GM21717 (cell line): ENCODE measurements around the gene PPFIA2.

ENCODE experiments used
- ATAC-seq: cut with Tn5 transposase; IDR thresholded peaks from one replicate; pipeline ENCODE4 v1.9.1; 2021; ENCODE audit warnings: mild to moderate bottlenecking, moderate library complexity; ENCODE audit not compliant: unreplicated experiment

The PPFIA2 gene

DNA sequence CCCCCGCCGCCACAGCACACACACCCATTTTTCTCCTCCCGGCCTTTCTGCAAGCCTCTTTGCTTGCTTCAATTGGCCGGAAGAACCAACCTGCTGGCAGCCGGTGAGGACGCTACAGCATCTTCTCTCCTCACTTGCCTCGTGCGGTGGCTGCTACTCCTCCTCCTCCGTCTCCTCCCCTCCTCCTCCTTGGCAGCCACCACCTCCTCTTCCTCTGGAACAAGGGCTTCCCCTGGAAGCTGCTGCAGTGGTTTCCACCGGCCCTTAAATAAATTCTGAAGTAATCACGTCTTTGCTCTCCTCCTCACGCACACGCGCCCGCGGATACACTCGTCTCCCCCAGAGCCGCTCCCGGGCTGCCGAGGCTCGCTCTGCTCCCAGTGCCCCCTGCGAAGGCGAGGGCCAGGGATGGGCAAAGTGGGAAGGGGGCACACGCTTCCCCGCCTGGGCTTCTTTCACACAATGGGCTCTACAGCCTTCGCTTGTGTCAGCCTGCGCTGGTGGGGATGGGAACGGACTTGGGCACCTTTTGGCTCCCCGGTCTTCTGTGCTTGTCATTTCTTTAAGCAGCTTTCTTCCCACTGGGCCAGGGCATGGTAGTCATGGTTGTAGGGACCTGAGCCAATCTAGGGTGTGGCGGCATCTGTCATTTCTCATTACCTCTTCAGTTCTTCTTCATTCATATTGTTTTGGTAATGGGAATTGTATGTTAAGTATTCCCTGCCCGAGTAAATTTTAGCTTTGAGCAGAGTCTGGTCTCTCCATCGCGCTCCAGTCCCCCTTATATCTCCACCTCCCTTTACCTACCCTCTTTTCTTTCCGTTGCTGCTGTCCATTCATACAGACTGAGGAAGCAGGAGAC, at the start of gene PPFIA2:
PPFIA2 (minus strand) TSS at position 161 of the 862 bp plus-strand sequence.
- ATAC-seq = no peak

DNA sequence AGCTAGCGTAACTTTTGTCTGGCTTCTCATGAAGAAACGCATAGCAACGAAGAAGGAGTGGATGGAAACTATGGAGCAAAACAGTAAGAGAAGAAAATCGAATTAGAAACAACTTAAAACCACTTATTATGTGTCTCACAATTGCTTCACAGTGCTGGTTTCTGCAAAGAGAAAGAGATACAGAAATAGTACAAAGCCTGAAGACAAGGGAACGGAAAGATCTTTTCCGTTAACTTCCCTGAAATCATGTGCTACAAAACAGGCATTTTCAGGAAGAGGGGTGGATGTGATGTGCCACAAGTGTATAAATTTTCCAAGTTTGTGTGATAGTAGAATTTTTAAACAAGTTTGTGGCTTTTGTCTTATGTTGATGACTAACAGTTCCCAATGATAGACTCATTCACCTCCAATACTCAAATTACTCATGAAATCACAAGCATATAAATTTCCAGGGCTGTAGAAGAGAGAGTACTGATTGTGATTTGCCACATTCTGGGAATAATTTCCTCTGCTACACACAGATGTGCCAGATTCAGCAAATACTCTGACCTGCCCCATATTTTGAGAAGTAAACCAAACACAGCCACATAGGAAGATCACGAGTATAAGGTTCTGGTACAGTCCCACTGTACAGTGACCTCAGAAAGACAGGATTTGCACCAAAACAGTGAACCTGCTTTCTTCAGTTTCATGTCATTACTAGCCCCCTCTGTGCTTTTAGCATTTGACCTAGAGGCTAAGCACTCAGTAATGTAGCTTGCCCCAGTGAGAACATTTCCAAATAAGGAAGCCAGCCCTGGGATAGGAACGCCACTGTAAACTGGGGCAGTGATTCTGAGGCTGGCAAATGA, 41.4 kb upstream of the PPFIA2 start:
- ATAC-seq = no peak

DNA sequence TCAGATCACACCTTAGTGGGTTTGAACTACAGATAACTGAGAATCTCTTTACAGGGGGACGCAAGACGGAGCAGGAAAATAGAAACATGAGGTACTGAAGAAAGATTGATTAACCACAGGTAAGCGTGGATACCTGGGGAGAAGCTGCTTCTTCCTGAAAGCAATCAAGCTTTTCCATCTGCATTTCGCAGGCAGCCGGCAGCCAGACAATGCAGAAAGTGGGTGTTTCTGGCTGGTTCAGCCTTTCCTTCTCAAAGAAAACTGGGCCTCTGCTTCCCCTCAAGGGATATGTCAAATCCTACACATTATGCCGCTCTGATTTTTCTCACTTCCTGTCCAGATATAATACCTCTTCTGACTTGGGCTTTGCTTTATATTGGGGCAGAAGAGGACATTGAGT, 39.1 kb upstream of the PPFIA2 start:
- ATAC-seq = no peak

DNA sequence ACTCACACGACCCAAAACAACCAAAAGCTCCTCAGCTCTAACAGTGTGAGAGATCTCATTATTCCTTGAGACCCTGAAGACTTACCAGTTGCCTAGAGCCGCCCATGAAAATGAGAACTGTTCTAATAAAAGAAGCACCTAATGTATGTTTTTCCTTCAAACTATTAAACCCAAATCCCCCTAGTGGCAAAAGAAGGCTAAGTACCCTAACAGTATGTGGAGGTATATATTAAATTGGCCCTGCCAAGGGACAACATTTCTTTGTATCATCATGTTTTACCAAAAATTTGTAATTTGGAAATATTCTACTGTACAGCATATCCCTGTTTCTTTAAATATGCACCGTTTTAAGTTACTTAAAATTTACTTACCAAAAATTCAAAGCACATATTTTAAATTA, 38.0 kb upstream of the PPFIA2 start:
- no peak for ATAC-seq

DNA sequence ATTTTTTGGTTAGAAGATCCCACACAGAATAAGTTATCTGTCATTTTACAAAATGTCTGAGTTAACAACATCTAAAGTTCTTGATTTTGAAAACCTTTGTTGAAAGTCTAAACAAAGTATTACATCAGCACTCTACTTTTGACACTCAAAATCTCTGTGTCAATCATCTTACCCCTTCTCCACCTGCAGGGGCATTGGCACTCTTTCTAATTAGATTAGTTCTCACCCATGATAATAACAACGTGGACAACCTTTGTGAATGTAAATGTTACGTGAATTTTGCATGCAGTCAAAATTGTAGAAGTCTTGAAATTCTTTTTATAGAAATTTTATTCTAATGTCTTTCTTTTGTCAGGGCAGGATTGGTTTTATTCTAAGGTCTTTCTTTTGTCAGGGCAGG, 33.5 kb upstream of the PPFIA2 start:
- ATAC-seq = no peak

DNA sequence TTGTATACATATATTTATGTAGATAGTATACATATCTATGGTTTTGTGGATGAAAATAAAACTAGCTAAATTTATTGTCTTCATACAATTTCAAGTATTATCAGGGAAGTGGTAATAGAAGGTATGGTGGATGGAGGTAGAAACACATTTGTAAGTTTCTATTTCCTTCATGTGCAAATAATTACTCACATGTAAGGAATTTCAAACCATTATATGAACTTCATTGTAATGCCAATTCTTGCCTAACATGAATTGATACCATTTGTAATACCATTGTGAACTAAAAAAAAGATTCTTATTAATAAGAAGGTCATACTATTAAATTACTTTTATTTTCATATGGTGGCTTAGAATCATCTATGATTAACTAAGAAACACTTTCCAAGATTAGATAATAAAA, 20.1 kb upstream of the PPFIA2 start:
- ATAC-seq = no peak

DNA sequence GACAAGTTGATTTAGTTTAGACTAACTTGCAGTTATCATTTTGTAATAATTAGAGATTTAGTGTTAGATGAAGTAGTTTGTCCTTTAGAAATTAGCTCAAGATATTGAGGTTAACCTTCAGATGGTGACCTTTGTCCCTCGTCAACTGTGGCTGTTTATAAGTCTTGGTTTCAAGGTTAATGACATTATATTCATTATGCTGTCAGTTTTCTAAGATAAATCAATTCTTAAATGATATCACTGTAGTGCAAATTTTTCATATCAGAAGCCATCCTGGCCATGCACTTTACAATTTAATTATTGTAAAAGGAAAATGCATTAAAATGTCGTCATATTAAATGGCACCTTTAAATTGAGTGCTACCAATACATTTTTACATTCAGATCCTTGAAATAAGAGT, 19.6 kb upstream of the PPFIA2 start:
- no peak for ATAC-seq

DNA sequence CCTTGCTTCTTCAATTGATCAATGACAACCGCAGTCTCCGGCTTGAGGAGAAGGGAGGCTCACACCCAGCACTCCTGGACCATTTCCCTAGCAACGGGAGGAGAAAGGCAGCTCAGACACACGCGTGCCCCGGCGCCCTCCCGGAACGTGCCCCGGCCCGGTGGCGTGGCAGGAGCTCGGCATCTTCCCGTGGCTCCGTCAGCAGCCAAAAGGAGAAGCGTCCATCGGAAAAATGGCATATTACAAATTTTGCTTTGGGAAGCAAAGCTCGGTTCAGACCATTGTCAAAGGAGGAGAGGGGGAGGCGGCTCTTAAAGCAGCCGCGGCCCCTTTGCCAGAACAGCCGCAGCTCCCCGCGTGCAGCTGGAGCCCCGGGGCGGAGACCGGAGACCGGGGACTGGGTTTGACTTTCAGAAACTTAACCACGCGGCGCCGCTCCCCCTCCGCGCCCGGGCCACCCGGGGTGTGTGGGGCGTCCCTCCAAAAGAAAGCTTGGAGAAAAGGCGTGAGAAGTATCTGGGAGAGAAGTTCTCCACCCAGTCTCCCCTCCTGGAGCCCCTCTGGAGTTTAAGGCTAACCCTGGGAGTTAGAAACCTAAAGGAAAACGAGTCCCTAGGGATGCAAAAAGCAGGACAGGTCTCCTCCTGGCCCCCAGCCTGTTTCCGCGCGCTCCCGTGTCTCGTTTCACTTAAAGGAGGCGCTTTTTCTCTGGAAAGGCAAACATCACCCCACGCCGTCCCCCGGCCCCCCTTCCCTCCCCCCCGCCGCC, 545 bp downstream of the PPFIA2 start:
- no peak for ATAC-seq

DNA sequence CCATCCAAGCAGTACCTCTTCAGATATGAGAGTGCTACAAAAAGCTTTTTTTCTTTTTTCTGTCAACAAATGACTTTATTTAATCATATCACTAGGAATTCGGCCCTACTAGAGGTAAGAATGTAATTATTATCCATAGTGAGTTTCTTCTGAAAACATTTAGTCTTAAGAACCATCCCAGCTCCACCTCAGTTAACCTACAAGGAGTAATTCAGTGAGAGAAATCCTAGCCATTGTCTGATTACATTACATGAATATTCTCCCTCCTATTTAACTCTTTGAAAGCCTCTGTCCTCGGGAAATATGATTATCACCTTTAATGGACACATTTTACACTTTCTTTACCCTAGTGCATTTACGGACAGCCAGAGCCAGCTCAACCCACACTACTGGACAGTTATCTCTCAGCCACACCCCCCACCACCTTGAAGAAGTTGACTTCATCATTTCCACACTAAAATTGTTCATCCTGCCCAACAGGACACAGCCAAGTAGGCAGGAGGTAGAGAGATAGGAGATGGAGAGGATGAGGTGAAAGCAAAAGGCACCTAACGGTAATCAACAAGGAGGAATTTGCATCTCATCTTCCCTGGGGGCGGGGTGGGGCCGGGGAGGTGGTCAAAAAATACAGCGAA, 1.3 kb downstream of the PPFIA2 start:
- no peak for ATAC-seq

DNA sequence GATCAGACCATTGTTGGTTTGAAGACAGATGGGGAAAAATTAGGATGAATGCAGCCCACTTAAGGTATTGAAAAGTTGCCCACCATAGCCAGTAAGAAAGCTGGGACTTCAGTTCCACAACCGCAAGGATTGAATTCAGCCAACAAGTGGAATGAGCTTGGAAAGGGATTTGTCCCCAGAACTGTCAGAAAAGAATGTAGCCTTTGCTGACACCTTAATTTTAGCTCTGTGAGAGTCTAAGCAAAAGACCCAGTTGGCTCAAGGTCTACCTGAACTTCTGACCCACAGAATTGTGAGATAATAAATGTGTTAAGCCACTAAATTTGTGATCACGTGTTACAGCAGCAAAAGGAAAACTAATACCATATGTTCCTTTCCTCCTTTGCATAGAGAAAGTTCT, 29.4 kb downstream of the PPFIA2 start:
- ATAC-seq = no peak

DNA sequence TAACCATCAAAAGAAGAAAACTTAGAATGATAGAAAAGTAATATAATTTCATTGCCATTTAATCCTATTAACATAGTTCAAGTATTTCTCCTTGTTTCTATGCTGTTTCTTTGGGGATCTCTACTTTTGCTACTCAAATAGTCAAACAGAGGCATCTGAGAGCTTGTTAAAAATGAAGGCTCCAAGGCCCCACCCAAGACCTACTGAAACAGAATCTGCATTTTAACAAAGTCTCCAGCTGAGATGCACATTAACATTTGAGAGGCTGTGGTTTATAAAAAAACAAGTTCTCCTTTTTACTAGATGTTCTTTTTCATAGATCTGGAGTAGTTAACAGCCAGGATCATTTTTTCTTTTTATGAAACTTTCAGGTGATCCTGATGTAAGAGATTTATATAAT, 31.8 kb downstream of the PPFIA2 start:
- ATAC-seq = no peak

DNA sequence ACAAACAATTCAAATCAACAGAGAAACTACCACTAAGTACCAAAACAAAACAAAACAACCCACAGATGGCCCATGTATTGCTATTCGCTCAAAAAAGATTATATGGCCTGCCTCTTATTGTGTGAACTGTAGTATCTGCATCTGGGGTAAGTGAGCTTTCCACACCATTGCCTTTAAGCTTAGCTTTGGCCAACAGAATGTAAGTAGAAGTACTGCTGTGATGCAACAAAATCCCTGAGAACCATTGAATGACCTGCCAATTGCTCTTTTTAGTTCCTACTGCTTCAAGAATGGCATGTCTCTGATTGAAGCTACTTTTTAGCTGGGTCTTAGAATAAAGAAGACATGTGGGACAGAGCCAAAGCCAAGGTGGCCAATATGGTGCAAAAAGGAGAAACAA, 32.5 kb downstream of the PPFIA2 start:
- no peak for ATAC-seq

DNA sequence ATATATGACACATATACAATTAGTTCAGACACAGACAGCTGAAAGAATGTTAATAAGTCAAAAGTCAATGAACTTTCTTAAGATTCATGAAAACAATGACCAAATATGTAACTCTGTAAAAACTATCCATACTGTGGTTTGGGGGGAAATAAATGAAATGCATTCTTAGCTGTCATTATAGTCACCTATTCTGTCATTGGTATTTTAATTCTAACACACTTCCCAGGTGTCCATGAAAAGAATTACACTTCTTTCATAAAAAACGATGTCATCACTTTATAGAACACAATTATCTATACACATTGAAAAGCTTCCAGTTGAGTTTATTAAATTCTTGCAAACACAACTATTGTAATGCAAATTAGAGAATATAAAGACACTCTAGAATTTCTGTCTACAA, 35.8 kb downstream of the PPFIA2 start:
- no peak for ATAC-seq

DNA sequence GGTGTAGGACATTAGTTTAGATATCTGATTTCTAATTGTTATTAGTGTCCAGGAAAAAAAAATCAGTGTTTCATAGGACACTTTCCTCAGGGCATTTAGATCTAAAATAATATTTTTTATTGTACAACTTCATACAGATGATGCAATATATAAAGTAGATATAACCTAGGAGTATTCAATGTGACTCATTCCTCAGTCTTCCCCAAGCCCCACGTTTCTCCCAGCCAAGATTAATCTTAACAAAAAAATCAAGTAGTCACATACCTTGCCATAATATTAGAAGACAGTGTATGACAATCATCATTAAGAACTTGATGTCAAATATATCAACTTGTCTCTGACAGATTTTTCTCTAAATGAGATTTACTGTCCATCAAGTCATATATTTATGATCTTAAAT, 37.1 kb downstream of the PPFIA2 start:
- ATAC-seq = no peak

DNA sequence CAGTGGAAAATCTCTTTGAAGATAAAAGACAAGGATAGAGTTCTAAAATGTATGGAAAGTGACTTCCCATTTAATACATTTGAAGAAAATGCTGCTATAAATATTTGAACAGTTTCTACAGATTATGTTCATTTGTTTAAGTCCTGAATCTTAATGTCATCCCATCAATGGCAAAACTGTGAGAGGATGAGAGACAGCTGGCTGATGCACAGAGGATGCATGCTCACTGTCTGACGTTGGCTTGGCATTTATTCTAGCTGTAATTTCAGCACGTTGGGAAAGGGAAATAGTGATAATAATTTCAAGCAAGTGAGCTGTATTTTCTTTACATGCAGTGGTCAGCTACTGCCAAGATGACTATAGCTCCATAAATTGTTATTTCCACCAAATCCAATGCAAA, 40.5 kb downstream of the PPFIA2 start:
- no peak for ATAC-seq

DNA sequence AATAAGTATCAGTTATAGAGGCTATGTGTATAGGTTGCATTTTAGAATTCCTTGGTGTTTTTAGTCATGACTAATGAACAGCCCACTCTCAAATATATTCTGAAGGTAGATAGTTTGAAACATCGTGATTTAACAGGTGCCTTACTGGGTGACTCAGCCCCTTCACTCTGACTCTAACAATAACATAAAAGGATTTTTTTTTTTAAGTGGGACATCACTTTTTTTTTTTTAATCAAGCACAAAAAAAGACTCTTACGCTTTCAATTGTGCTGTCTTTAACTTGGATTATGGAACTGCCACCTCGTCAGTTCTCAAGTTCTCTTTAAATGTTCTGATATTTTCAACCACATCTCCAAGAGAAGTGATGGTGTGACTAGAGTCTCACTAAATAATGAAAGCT, 46.6 kb downstream of the PPFIA2 start:
- ATAC-seq = no peak

DNA sequence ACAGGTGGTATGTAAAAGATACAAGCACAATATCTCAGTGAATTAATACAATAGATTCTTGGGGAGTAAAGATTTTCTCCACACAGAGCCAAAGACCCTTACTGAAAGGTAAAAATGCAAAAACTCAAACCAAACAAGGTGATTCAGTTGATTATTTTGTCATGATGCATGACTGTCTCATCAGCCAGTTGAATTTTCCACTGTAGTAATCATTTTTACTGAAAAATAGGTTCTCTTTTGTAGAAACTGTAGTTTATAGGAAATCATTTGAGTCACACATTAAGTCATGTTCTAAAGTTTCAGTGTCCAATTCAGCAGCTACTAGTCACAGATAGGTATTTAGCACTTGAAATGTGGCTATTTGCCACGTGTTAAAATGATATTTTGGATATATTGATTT, 53.6 kb downstream of the PPFIA2 start:
- ATAC-seq = no peak

DNA sequence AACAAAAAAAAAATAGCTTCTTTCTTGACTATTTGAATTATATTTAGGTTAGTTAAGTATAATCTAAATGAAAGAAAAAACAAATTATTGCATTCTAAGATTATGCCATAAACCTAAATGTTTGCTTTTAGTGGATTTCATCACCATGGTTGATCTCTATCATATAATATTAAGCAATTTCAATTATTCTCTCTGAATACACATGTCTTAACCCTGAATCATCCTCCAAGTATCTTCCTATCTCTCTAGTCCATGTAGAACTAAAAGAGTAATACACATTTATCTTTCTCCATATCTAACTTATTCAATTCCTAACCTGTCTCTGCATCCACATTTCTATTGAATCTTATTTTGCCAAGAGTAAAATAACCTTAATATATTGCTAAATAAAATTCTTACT, 59.6 kb downstream of the PPFIA2 start:
- no peak for ATAC-seq

DNA sequence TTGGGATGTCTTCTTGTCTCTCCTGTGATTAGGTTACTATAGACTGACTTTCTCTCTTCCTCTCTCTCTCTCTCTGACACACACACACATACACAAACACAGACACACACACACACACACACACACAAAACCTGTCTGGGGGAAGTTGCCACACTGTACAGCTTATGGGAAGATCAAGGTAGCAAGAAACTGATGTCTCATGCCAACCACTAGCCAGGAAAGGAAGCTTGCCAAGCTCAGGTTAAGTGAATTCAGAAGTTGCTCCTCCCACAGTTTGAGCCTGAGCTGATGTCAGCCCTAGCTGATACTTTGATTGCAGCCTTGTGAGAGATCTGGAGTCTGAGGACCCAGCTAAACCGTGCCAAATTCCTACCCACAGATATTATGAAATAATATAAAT, 67.1 kb downstream of the PPFIA2 start:
- ATAC-seq = no peak

DNA sequence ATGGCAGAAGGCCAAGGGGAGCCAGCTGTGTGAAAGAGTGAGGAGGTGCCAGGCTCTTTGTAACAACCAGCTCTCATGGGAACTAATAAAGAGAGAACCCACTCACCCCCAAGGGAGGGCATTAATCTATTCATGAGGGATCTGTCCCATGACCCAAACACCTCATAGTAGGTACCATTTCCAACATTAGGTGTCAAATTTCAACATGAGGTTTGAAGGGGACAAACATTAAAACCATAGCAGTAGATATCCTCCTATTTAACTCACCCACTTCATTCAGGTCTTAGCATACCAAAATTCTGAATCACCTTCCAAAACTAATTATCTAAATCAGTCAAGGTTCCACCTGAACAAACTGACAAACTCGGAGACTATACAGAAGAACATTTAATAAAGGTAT, 75.3 kb downstream of the PPFIA2 start:
- no peak for ATAC-seq

DNA sequence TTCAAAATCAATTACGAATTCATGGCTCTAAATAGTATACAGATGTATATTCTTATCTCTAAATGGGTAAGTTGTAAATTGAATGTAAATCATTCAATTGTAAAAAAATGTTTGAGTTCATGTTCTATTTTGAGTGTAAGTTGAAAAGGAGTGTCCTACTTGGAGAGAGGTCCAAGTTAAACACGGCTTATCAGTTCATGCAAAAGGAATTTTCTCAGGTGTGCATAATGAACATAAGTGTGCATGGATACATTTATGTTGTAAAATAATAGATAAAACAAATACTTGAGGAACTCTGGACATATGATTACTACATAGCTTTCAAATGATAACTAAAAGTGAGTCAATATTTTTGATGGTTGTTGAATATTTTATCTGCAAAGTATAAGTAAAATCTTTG, 79.5 kb downstream of the PPFIA2 start:
- ATAC-seq = no peak
